Hepatocyte (in vitro differentiated cells): ENCODE results near the gene SMARCA2. TPM values are rescaled to one million over a fixed set of nuclear protein-coding genes. Genes with fewer than 3 reads are reported as not detected.

Experiments
- DNase-seq: peaks from one replicate; pipeline ENCODE4 v3.0.0-alpha.2; 2016; ENCODE audit warnings: low spot score
- H2AFZ ChIP-seq: fragments of 200-600 bp; sonication (generic); 2 replicates; pipeline ENCODE4 v1.6.0; 2016; ENCODE audit warnings: antibody characterized with exemption, mild to moderate bottlenecking
- H3K27ac ChIP-seq: fragments of 200-600 bp; sonication (generic); 2 replicates; pipeline ENCODE4 v1.5.1; 2016; ENCODE audit warnings: mild to moderate bottlenecking
- H3K27me3 ChIP-seq: fragments of 200-600 bp; sonication (generic); 2 replicates; pipeline ENCODE4 v1.6.1; 2016
- H3K36me3 ChIP-seq: fragments of 200-600 bp; sonication (generic); replicated peaks from 2 replicates; pipeline ENCODE4 v1.5.1; 2016; ENCODE audit warnings: low read depth; ENCODE audit not compliant: insufficient read depth
- H3K4me1 ChIP-seq: fragments of 200-600 bp; sonication (generic); 2 replicates; pipeline ENCODE4 v1.5.1; 2016; ENCODE audit warnings: mild to moderate bottlenecking, moderate library complexity; ENCODE audit not compliant: insufficient read depth
- H3K4me2 ChIP-seq: fragments of 200-600 bp; sonication (generic); 2 replicates; pipeline ENCODE4 v1.6.0; 2016
- H3K4me3 ChIP-seq: fragments of 200-600 bp; sonication (generic); 2 replicates; pipeline ENCODE4 v1.5.1; 2016; ENCODE audit warnings: mild to moderate bottlenecking
- H3K79me2 ChIP-seq: fragments of 200-600 bp; sonication (generic); 2 replicates; pipeline ENCODE4 v1.6.0; 2017; ENCODE audit warnings: mild to moderate bottlenecking
- H3K9me2 ChIP-seq: fragments of 200-600 bp; sonication (generic); replicated peaks from 2 replicates; pipeline ENCODE4 v1.6.0; 2017; ENCODE audit warnings: mild to moderate bottlenecking; ENCODE audit not compliant: insufficient read depth
- H3K9me3 ChIP-seq: fragments of 200-600 bp; sonication (generic); 2 replicates; pipeline ENCODE4 v1.5.1; 2016; ENCODE audit warnings: low read depth, mild to moderate bottlenecking
- H4K20me1 ChIP-seq: fragments of 200-600 bp; sonication (generic); 2 replicates; pipeline ENCODE4 v1.6.0; 2016; ENCODE audit warnings: mild to moderate bottlenecking; ENCODE audit not compliant: insufficient read depth, poor library complexity, severe bottlenecking
- EZH2 ChIP-seq: fragments of 200-600 bp; sonication (generic); IDR thresholded peaks from 2 replicates; pipeline ENCODE4 v1.6.1; 2016; ENCODE audit warnings: antibody characterized with exemption, mild to moderate bottlenecking, borderline replicate concordance
- EZH2phosphoT487 ChIP-seq: fragments of 200-600 bp; sonication (generic); IDR thresholded peaks from one replicate; pipeline ENCODE4 v1.6.1; 2018; ENCODE audit warnings: antibody characterized with exemption, mild to moderate bottlenecking, low read depth, moderate library complexity; ENCODE audit not compliant: unreplicated experiment, severe bottlenecking
- WGBS: methylation state at CpG from one replicate; pipeline ENCODE4 v1.1.6; 2016; ENCODE audit warnings: low lambda C conversion rate; ENCODE audit errors: missing lambda C conversion rate; 5-methylcytosine and 5-hydroxymethylcytosine counted together
- polyA plus RNA-seq: library from polyadenylated mRNA; unstranded; fragments of >200 nt; fragmentation: Nextera tagmentation; extraction: Ambion mirVana; gene quantifications from 2 replicates; pipeline ENCODE4 v1.2.1, GENCODE V29; 2016
- total RNA-seq: library from RNA; depleted of rRNA; stranded (reverse); fragments of >200 nt; gene quantifications from 2 replicates; pipeline ENCODE4 v1.2.3, GENCODE V29; 2014
- TF ChIP-seq, protein P1 (sequence below): fragments of 200-600 bp; sonication (generic); IDR thresholded peaks from 2 replicates; pipeline ENCODE4 v1.5.1; 2016; ENCODE audit warnings: antibody characterized with exemption, mild to moderate bottlenecking; ENCODE audit not compliant: poor library complexity

Gene SMARCA2
- total and polyA plus RNA-seq, 2 experiments from 2014 or later: 39.9 to 65.3 TPM

DNA sequence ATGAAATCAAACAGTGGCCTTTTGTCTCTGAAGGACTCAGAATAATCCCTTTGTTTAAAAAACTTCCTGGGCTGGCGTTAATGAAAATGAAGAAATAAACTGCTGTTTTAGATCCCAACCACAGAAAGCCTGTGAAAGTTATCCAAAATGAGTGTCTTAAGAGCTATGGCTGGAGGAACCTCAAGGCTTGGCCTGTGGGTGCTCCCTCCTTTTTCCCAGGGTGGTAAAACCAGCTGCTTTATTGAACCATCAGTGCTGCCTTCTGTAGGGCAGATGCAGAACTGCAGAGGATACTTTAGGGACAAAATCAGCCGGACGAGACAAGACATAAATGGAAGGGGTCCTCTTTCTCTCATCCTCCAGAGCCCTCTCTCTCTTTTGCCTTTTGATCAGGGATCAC is 100.9 kb downstream of the SMARCA2 start:
- H2AFZ ChIP-seq: no peak overlapping the region
- H3K9me3 ChIP-seq: no peaks in the 10 kb centered on the region
- no peaks in the 10 kb centered on the region for H3K27me3 ChIP-seq
- no peaks in the 10 kb centered on the region for H3K36me3 ChIP-seq
- no peaks in the 10 kb centered on the region for H3K9me2 ChIP-seq
- no peaks in the 10 kb centered on the region for H3K79me2 ChIP-seq
- H3K4me2 ChIP-seq: no peak overlapping the region
- peak; percentile 14 for DNase-seq
- H3K4me1 ChIP-seq: no peaks in the 10 kb centered on the region
- TF ChIP-seq EZH2phosphoT487: no peak
- no peak for TF ChIP-seq EZH2
- TF ChIP-seq, protein P1, sequence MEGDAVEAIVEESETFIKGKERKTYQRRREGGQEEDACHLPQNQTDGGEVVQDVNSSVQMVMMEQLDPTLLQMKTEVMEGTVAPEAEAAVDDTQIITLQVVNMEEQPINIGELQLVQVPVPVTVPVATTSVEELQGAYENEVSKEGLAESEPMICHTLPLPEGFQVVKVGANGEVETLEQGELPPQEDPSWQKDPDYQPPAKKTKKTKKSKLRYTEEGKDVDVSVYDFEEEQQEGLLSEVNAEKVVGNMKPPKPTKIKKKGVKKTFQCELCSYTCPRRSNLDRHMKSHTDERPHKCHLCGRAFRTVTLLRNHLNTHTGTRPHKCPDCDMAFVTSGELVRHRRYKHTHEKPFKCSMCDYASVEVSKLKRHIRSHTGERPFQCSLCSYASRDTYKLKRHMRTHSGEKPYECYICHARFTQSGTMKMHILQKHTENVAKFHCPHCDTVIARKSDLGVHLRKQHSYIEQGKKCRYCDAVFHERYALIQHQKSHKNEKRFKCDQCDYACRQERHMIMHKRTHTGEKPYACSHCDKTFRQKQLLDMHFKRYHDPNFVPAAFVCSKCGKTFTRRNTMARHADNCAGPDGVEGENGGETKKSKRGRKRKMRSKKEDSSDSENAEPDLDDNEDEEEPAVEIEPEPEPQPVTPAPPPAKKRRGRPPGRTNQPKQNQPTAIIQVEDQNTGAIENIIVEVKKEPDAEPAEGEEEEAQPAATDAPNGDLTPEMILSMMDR: no peak
- H3K27ac ChIP-seq: no peak overlapping the region
- WGBS: 87% methylated on average over 3 of the region's 3 CpGs
- no peak overlapping the region for H3K4me3 ChIP-seq
- H4K20me1 ChIP-seq: no peaks in the 10 kb centered on the region

DNA sequence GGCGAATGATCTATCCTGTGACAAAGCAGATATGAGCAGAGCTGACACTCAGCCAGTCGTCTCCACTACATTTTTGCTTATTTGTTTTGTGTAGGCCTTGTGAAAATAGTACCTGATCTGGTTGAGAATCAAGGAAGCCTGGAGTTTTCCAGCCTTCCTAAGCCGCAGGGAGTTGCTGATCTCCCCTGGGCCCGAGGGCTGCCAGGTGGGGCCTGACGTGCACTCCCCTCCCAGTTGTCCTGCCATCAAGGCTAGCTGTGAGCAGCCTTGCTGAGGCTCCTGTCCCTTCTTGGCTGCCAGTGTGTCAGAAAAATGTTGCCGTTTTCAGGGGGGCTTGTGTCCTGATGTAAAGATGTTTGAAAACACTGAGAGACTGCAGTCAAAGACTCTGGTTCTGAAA is 102.4 kb downstream of the SMARCA2 start:
- Histone ChIP-seq H3K9me2 (no peaks in the 10 kb centered on the region), H3K79me2 (no peaks in the 10 kb centered on the region), H3K9me3 (no peaks in the 10 kb centered on the region), H2AFZ (no peak overlapping the region), H3K27me3 (no peaks in the 10 kb centered on the region), H3K36me3 (no peaks in the 10 kb centered on the region), H3K4me3 (no peak overlapping the region), H3K27ac (no peak overlapping the region), H3K4me2 (no peak overlapping the region), H4K20me1 (no peaks in the 10 kb centered on the region), H3K4me1 (no peaks in the 10 kb centered on the region)
- no peak for DNase-seq
- TF ChIP-seq EZH2phosphoT487 (no peak), EZH2 (no peak)
- TF ChIP-seq, protein P1: no peak
- 88% methylated on average over 6 of the region's 6 CpGs for WGBS

DNA sequence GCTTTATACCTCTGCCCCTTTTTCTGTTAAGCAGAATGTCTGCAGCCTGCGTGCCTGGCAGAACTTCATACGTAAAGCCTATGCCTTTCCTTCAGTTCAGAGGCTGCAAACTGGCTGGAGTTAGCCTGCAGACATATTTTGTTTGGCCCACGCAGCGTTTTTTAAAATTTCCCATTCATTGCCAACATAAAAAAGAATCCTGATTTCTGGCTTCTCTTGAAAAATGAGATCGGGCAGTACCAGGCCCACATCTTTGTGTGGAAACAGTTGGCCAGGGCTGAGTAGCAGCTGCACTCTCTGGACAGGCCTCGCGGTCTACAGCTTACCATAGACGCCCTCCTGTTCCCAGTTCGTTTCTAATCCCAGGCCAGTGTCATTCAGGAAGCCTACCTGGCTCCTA is 104.4 kb downstream of the SMARCA2 start:
- H2AFZ ChIP-seq: no peak overlapping the region
- DNase-seq: no peak
- no peaks in the 10 kb centered on the region for H3K4me1 ChIP-seq
- no peak overlapping the region for H3K4me3 ChIP-seq
- no peaks in the 10 kb centered on the region for H3K9me3 ChIP-seq
- TF ChIP-seq EZH2phosphoT487 (no peak), EZH2 (no peak)
- TF ChIP-seq, protein P1: no peak
- H3K79me2 ChIP-seq: no peaks in the 10 kb centered on the region
- H3K27ac ChIP-seq: no peak overlapping the region
- H4K20me1 ChIP-seq: no peaks in the 10 kb centered on the region
- no peaks in the 10 kb centered on the region for H3K36me3 ChIP-seq
- WGBS: 98% methylated on average over 9 of the region's 9 CpGs
- no peak overlapping the region for H3K4me2 ChIP-seq
- no peaks in the 10 kb centered on the region for H3K27me3 ChIP-seq
- H3K9me2 ChIP-seq: no peaks in the 10 kb centered on the region
